Esophagus squamous epithelium (tissue), 5 donors: ENCODE measurements around the gene RNF19B. TPM values are rescaled to one million over a fixed set of nuclear protein-coding genes. Genes with fewer than 3 reads are reported as not detected.

ENCODE experiments used
- DNase-seq: peaks from one replicate; lab custom pipeline; 2025; lab: John Stamatoyannopoulos, UW
- H3K27ac ChIP-seq, 4 donors: fragments of 200-600 bp; sonication (generic); one replicate each; pipeline ENCODE4 v1.5.1; 2016 to 2019; ENCODE audit warnings: mild to moderate bottlenecking in 1 of 4
- H3K27me3 ChIP-seq, 4 donors: fragments of 200-600 bp; sonication (generic); 1 replicate in 3 of 4; 2 replicates in 1 of 4; pipeline versions ENCODE4 v1.5.1 to v1.6.0; 2017 to 2021; ENCODE audit warnings: antibody characterized with exemption in 1 of 4
- H3K36me3 ChIP-seq, 3 donors: fragments of 200-600 bp; sonication (generic); one replicate each; pipeline ENCODE4 v1.5.1; 2016 to 2019
- H3K4me1 ChIP-seq, 3 donors: fragments of 200-600 bp; sonication (generic); one replicate each; pipeline ENCODE4 v1.5.1; 2017 to 2019
- H3K4me3 ChIP-seq, 4 donors: fragments of 200-600 bp; sonication (generic); 1 replicate in 3 of 4; 2 replicates in 1 of 4; pipeline ENCODE4 v1.5.1; 2016 to 2019; ENCODE audit warnings: mild to moderate bottlenecking in 2 of 4, moderate library complexity in 1 of 4
- H3K9me3 ChIP-seq, 3 donors: fragments of 200-600 bp; sonication (generic); one replicate each; pipeline ENCODE4 v1.5.1; 2016 to 2019
- CTCF ChIP-seq, 6 experiments: fragments of 450-650 bp in 4 of 6; fragments of 200-600 bp in 2 of 6; sonication (generic) in 2 of 6; IDR thresholded peaks; one replicate each; pipeline ENCODE4 v1.5.1; 2016 to 2019; ENCODE audit warnings: antibody characterized with exemption in 6 of 6, mild to moderate bottlenecking in 4 of 6, moderate library complexity in 4 of 6
- POLR2A ChIP-seq, 4 donors: fragments of 450-650 bp; IDR thresholded peaks; one replicate each; pipeline ENCODE4 v1.6.1; 2017; ENCODE audit warnings: antibody characterized with exemption in 4 of 4, mild to moderate bottlenecking in 4 of 4, moderate library complexity in 3 of 4
- WGBS, 2 donors: methylation state at CpG; one replicate each; pipeline ENCODE4 v1.1.5; 2018; 5-methylcytosine and 5-hydroxymethylcytosine counted together
- intact Hi-C: fragments of 100-400 bp; cut with DNase I; formaldehyde crosslinking; loops from one replicate; pipeline ENCODE4 v1.15.0; 2022
- total RNA-seq, 4 donors: library from RNA; depleted of rRNA; stranded (reverse); fragments of >200 nt; gene quantifications; one replicate each; pipeline ENCODE4 v1.1.0, GENCODE V29; 2016
- donor health status: DM: yes; HTN: yes; CAD: no.

The RNF19B gene
- total RNA-seq, 4 donors from 2014 or later = 24.2 to 61.6 (median 46.4) TPM

DNA sequence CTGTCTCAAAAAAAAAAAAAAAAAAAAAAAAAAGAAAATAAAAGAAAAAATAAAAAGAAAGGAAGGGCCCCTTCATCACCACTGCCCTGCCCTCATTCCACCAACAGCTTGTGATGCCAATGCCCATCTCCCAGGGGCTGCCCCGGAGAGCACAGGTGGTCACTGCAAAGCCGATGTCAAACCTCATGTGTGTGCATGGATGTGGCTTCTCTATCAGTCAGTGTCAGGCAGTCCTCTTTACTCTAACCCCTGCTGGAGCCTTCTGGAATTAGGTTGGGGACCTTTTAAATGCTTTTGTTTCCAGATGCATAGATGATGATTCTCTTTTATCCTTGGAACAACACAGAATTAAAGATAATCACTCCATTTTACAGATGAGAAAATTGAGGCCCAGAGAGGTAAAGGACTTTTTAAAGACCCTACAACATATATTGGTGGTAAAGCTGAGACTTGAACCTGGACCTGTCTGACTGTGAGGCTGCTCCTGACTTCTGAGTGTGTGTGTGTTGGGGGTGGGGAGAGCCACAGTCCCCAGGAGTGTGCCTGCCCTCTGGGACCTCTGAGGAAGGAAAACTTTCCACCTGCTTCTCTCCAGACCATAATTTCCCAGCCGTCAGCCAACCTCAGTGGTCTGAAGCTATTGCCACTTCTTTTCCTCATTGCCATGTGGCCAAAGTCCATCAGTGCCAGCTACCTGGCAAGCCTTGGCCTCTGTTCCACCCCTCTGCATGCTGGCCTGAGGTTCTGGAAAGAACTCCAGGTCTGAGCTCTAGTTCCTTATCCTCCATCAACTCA is 60.4 kb downstream of the RNF19B start:
- no peaks in the 10 kb centered on the region for H3K9me3 ChIP-seq
- peaks cover 0 to 28% (median 0%) of the 10 kb centered on the region in 4 donors for H3K27me3 ChIP-seq
- H3K36me3 ChIP-seq = no peaks in the 10 kb centered on the region
- no peak for DNase-seq
- peaks cover 9 to 33% (median 20%) of the 10 kb centered on the region in 3 donors for H3K4me1 ChIP-seq
- TF ChIP-seq POLR2A (IDR thresholded peaks at IDR 0.05) (no peak), CTCF (IDR thresholded peaks at IDR 0.05) (no peak)
- intact Hi-C loops = no loop called here
- H3K4me3 ChIP-seq = no peak overlapping the region
- 70 to 78% methylated on average over 3 of the region's 3 CpGs for WGBS, 2 donors
- H3K27ac ChIP-seq = no peak overlapping the region

GRCh38 chr1:32902535-32902920 is 62.1 kb downstream of the RNF19B start:
- no peak for DNase-seq
- Histone ChIP-seq H3K36me3 (no peaks in the 10 kb centered on the region), H3K4me3 (no peak overlapping the region), H3K27ac (no peak overlapping the region), H3K27me3 (peaks cover 0 to 22% (median 0%) of the 10 kb centered on the region in 4 donors), H3K4me1 (peaks cover 9 to 33% (median 20%) of the 10 kb centered on the region in 3 donors), H3K9me3 (no peaks in the 10 kb centered on the region)
- 50 to 80% methylated on average over 1 to 2 of the region's 6 CpGs for WGBS, 2 donors
- no peak for TF ChIP-seq CTCF (IDR thresholded peaks at IDR 0.05)
- no peak for TF ChIP-seq POLR2A (IDR thresholded peaks at IDR 0.05)
- intact Hi-C loops = no loop called here

- H3K36me3 ChIP-seq = no peaks in the 10 kb centered on the region
These were observed 62.6 kb downstream of the RNF19B start for GRCh38 chr1:32901823-32902534.

DNA sequence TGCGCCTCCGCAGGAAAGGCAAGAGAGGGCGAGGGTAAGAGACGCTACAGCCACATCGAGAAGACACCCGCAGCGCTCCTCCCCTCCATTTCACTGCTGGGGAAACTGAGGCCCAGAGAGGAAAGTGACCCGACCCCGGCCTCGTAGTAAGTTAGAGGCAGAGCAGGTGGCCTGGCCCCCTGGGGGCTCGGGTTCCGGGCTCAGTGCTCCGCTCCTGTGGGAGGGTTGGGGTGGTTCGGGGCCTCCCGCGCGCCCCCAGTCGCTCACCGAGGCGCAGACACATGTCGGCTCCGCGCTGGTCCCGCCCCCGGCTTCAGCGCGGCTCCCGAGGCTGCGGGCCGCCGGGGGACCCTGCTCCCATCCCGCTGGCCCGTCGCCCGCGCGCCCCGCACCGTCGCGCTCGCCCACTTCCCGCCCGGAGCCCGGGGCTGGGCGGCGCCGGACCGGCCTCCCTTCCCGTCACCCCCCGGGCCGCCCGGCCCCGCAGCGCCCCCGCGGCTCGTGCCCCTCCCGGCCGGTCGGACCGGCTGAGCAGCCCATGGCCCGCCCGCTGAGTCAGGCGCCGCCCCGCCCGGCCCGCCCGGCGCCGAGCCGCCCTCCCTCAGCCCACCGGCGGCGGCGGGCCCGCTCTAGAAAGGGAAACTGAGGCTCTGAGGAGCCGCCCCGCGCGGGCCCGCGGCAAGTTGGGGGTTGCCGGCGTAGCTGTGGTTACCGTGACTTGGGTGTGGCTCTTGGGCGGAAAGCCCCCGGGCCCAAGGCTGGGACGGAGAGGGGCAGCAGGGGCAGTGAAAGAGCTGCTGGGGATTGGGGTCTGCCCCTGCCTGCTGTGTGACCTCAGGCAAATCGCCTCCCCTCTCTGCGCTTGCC is 63.4 kb downstream of the RNF19B start, which contains the start of gene TMEM54:
Gene TMEM54, minus strand, starts transcription at position 434 of the 867 bp plus-strand sequence. Its CDS starts 151 bp downstream, at position 283.
- Histone ChIP-seq H3K9me3 (no peaks in the 10 kb centered on the region), H3K27me3 (peaks cover 0 to 22% (median 0%) of the 10 kb centered on the region in 4 donors), H3K27ac (peak within 1 kb of the TSS; percentile 72 to 91 (median 82)), H3K4me1 (peaks cover 9 to 33% (median 20%) of the 10 kb centered on the region in 3 donors), H3K4me3 (peak within 1 kb of the TSS; percentile 52 to 92 (median 68)), H3K36me3 (no peaks in the 10 kb centered on the region)
- no CpG with 5 or more reads among the region's 92 CpGs for WGBS, 2 donors
- TF ChIP-seq CTCF (IDR thresholded peaks at IDR 0.05) (peak in 1 of 6 experiments; percentile 29), POLR2A (IDR thresholded peaks at IDR 0.05) (peak in 1 of 4 donors; percentile 5)
- intact Hi-C loops = no loop called here
- no peak for DNase-seq

More at GRCh38 chr1:32901823-32902534, 62.6 kb downstream of the RNF19B start:
- TF ChIP-seq POLR2A (IDR thresholded peaks at IDR 0.05) = no peak
- no peak for TF ChIP-seq CTCF (IDR thresholded peaks at IDR 0.05)
- peak overlapping the region; percentile 72 to 91 (median 82) for H3K27ac ChIP-seq
- H3K4me3 ChIP-seq = peak overlapping the region; percentile 52 to 92 (median 68)
- no peak for DNase-seq
- WGBS, 2 donors = 81 to 87% methylated on average over 4 to 5 of the region's 24 CpGs
- intact Hi-C loops = no loop called here
- H3K9me3 ChIP-seq = no peaks in the 10 kb centered on the region
- peaks cover 0 to 22% (median 0%) of the 10 kb centered on the region in 4 donors for H3K27me3 ChIP-seq
- H3K4me1 ChIP-seq = peaks cover 9 to 33% (median 20%) of the 10 kb centered on the region in 3 donors
